Vagina (tissue), 2 donors: ENCODE results near the gene MYCBPAP. TPM values are rescaled to one million over a fixed set of nuclear protein-coding genes. Genes with fewer than 3 reads are reported as not detected.

Experiments
- DNase-seq, 2 donors: peaks; one replicate each; pipeline ENCODE4 v3.0.0-alpha.2; 2017; ENCODE audit errors: extremely low spot score in 2 of 2
- H3K27ac ChIP-seq: fragments of 200-600 bp; sonication (generic); one replicate; pipeline ENCODE4 v1.5.1; 2019
- H3K27me3 ChIP-seq: fragments of 200-600 bp; sonication (generic); one replicate; pipeline ENCODE4 v1.5.1; 2019
- H3K36me3 ChIP-seq, 2 donors: fragments of 200-600 bp; sonication (generic); one replicate each; pipeline ENCODE4 v1.5.1; 2017 to 2019
- H3K4me1 ChIP-seq: fragments of 200-600 bp; sonication (generic); one replicate; pipeline ENCODE4 v1.5.1; 2019
- H3K4me3 ChIP-seq, 2 donors: fragments of 200-600 bp; sonication (generic); 1 replicate in 1 of 2; 2 replicates in 1 of 2; pipeline ENCODE4 v1.5.1; 2016 to 2019
- H3K9me3 ChIP-seq: fragments of 200-600 bp; sonication (generic); one replicate; pipeline ENCODE4 v1.5.1; 2019
- CTCF ChIP-seq, 3 experiments: fragments of 450-650 bp in 2 of 3; fragments of 200-600 bp in 1 of 3; sonication (generic) in 1 of 3; IDR thresholded peaks; one replicate each; pipeline ENCODE4 v1.5.1; 2017 to 2019; ENCODE audit warnings: antibody characterized with exemption in 3 of 3, mild to moderate bottlenecking in 2 of 3, moderate library complexity in 2 of 3
- POLR2A ChIP-seq, 2 donors: fragments of 450-650 bp; IDR thresholded peaks; one replicate each; pipeline ENCODE4 v1.6.1; 2017; ENCODE audit warnings: antibody characterized with exemption in 2 of 2, mild to moderate bottlenecking in 2 of 2, moderate library complexity in 2 of 2
- POLR2AphosphoS5 ChIP-seq, 2 donors: sonication (generic); formaldehyde crosslinking; IDR thresholded peaks; one replicate each; pipeline ENCODE4 v1.9.0; 2017; ENCODE audit warnings: antibody characterized with exemption in 2 of 2, mild to moderate bottlenecking in 2 of 2, low read depth in 1 of 2; ENCODE audit not compliant: insufficient read depth in 1 of 2
- intact Hi-C: fragments of 100-400 bp; cut with DNase I; formaldehyde crosslinking; loops from one replicate; pipeline ENCODE4 v1.15.1; 2023
- total RNA-seq: library from RNA; depleted of rRNA; stranded (reverse); fragments of >200 nt; gene quantifications from one replicate; pipeline ENCODE4 v1.2.3, GENCODE V29; 2016

The MYCBPAP gene
- total RNA-seq, 1 donor from 2014 or later = not detected

GRCh38 chr17:50487213-50488096 is 20.8 kb upstream of the MYCBPAP start:
- intact Hi-C loops = loop anchor here (10.0 kb wide), 1 partner anchor 357 kb away; no protein-coding TSS in a partner anchor
- Histone ChIP-seq H3K36me3 (peaks cover 0 to 19% of the 10 kb centered on the region in 2 donors), H3K4me3 (no peak overlapping the region), H3K9me3 (no peaks in the 10 kb centered on the region), H3K27me3 (no peaks in the 10 kb centered on the region), H3K4me1 (no peaks in the 10 kb centered on the region), H3K27ac (no peak overlapping the region)
- no peak for DNase-seq
- no peak for TF ChIP-seq POLR2A (IDR thresholded peaks at IDR 0.05)
- peak; percentile 30 to 35 for TF ChIP-seq POLR2AphosphoS5 (IDR thresholded peaks at IDR 0.05; ENCODE audit: insufficient read depth in 1 of 2, low read depth in 1 of 2)
- TF ChIP-seq CTCF (IDR thresholded peaks at IDR 0.05) = no peak

GRCh38 chr17:50488880-50489279 is 19.4 kb upstream of the MYCBPAP start:
- no peaks in the 10 kb centered on the region for H3K27me3 ChIP-seq
- H3K36me3 ChIP-seq = peaks cover 0 to 16% of the 10 kb centered on the region in 2 donors
- H3K9me3 ChIP-seq = no peaks in the 10 kb centered on the region
- no peak overlapping the region for H3K4me3 ChIP-seq
- H3K4me1 ChIP-seq = no peaks in the 10 kb centered on the region
- no peak for TF ChIP-seq CTCF (IDR thresholded peaks at IDR 0.05)
- no peak for TF ChIP-seq POLR2AphosphoS5 (IDR thresholded peaks at IDR 0.05; ENCODE audit: insufficient read depth in 1 of 2, low read depth in 1 of 2)
- TF ChIP-seq POLR2A (IDR thresholded peaks at IDR 0.05) = no peak
- no peak for DNase-seq
- intact Hi-C loops = loop anchor here (10.0 kb wide), 1 partner anchor 356 kb away; no protein-coding TSS in a partner anchor
- no peak overlapping the region for H3K27ac ChIP-seq

- no peaks in the 10 kb centered on the region for H3K4me1 ChIP-seq
- no peak for DNase-seq
- intact Hi-C loops = no loop called here
- no peaks in the 10 kb centered on the region for H3K9me3 ChIP-seq
- no peak overlapping the region for H3K27ac ChIP-seq
- H3K27me3 ChIP-seq = no peaks in the 10 kb centered on the region
- no peak overlapping the region for H3K4me3 ChIP-seq
- TF ChIP-seq CTCF (IDR thresholded peaks at IDR 0.05) (no peak), POLR2AphosphoS5 (IDR thresholded peaks at IDR 0.05; ENCODE audit: insufficient read depth in 1 of 2, low read depth in 1 of 2) (no peak), POLR2A (IDR thresholded peaks at IDR 0.05) (no peak)
- H3K36me3 ChIP-seq = peaks cover 0 to 6% of the 10 kb centered on the region in 2 donors
Measured at GRCh38 chr17:50491505-50491904, 16.7 kb upstream of the MYCBPAP start.

- no peaks in the 10 kb centered on the region for H3K27me3 ChIP-seq
- no peaks in the 10 kb centered on the region for H3K4me1 ChIP-seq
- no peak overlapping the region for H3K27ac ChIP-seq
- no peak overlapping the region for H3K4me3 ChIP-seq
- H3K9me3 ChIP-seq = no peaks in the 10 kb centered on the region
- intact Hi-C loops = no loop called here
- no peak for TF ChIP-seq CTCF (IDR thresholded peaks at IDR 0.05)
- TF ChIP-seq POLR2A (IDR thresholded peaks at IDR 0.05) = no peak
- no peak for TF ChIP-seq POLR2AphosphoS5 (IDR thresholded peaks at IDR 0.05; ENCODE audit: insufficient read depth in 1 of 2, low read depth in 1 of 2)
- no peak for DNase-seq
- H3K36me3 ChIP-seq = peaks cover 0 to 2% of the 10 kb centered on the region in 2 donors
Measured at GRCh38 chr17:50492214-50492613, 16.0 kb upstream of the MYCBPAP start.

GRCh38 chr17:50493744-50494143 is 14.5 kb upstream of the MYCBPAP start:
- H3K36me3 ChIP-seq = no peaks in the 10 kb centered on the region
- H3K4me1 ChIP-seq = no peaks in the 10 kb centered on the region
- H3K9me3 ChIP-seq = no peaks in the 10 kb centered on the region
- DNase-seq = no peak
- no peak overlapping the region for H3K27ac ChIP-seq
- no peak overlapping the region for H3K4me3 ChIP-seq
- no peaks in the 10 kb centered on the region for H3K27me3 ChIP-seq
- intact Hi-C loops = no loop called here
- TF ChIP-seq POLR2AphosphoS5 (IDR thresholded peaks at IDR 0.05; ENCODE audit: insufficient read depth in 1 of 2, low read depth in 1 of 2) (no peak), POLR2A (IDR thresholded peaks at IDR 0.05) (no peak), CTCF (IDR thresholded peaks at IDR 0.05) (no peak)
